HG03520 (cell line): ENCODE data around the gene CATSPER3.
"Not testable (repeated sequence)": the region's sequence is repeated elsewhere in the genome, so short reads cannot be mapped to it uniquely, and the experiment has no call there.

Experiments used
- ATAC-seq: cut with Tn5 transposase; IDR thresholded peaks from one replicate; pipeline ENCODE4 v1.9.1; 2021; ENCODE audit warnings: mild to moderate bottlenecking, moderate library complexity; ENCODE audit not compliant: unreplicated experiment

CATSPER3 gene

GRCh38 chr5:134969166-134969565, 1.5 kb downstream of the CATSPER3 start:
- no peak for ATAC-seq

GRCh38 chr5:134975078-134975715, 7.5 kb downstream of the CATSPER3 start:
- ATAC-seq, result no peak

DNA sequence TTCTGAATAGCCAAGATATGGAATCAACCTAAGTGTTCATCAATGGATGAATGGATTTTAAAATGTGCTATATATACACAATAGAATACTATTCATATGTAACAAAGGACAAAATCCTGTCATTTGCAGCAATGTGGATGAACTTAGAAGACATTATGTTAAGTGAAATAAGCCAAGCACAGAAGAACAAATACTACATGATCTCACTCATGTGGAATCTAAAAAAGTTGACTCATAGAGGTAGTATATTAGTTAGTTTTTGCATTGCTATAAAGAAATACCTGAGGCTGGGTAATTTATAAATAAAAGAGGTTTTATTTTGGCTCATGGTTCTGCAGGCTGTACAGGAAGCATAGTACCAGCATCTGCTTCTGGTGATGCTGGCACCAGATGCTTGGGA, 8.1 kb downstream of the CATSPER3 start:
- no peak for ATAC-seq

DNA sequence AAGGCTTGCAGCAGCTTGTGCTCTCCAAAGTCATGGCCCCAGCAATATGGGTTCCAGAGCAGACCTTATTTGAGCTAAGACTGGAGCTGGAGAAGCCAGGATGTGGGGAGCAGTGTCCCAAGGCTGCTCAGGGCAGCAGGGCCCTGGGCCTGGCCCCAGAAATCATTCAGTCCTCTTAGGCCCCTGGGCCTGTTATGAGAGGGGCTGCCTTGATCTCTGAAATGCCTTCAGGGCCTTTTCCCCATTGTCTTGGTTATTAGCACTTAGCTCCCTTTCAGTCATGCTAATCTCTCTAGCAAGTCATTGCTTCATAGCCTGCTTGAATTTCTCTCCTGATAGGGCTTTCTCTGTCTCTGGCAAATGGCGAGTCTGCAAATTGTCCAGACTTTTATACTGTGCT, 9.1 kb downstream of the CATSPER3 start:
- no peak for ATAC-seq

DNA sequence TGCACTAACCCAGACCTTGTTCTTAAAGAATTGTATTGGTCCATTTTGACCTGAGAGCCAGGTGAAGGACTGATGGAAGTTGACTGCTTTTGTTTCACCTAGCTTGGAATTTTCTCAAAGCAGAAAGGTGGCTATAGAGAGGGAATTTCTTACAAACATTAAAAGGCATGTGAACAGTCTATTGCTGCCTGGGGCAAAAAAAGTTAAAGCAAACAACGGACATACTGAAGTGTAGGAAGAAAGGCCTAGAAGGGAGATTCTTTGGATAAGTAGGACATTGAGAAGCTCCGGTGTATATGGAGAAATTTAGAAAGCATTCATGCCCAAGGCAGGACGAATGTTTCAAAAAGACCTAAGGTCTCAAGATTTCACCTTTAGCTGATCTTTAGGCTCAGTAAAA, 11.7 kb downstream of the CATSPER3 start:
- no peak for ATAC-seq

DNA sequence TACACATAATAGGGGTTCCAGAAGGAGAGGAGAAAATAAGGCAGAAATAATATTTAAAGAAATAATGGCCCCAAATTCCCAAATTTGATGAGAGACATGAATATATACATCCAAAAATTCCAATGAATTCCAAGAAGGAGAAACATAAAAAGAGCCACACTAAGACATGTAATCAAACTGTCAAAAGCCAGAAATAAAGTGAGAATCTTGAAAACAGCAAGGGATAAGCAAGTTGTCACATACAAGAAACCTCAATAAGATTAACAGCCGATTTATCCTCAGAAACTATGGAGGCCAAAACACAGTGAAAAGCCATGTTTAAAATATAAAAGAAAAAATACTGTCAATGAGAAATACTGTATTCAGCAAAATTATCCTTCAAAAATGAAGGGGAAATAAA, 14.5 kb downstream of the CATSPER3 start:
- no peak for ATAC-seq

DNA sequence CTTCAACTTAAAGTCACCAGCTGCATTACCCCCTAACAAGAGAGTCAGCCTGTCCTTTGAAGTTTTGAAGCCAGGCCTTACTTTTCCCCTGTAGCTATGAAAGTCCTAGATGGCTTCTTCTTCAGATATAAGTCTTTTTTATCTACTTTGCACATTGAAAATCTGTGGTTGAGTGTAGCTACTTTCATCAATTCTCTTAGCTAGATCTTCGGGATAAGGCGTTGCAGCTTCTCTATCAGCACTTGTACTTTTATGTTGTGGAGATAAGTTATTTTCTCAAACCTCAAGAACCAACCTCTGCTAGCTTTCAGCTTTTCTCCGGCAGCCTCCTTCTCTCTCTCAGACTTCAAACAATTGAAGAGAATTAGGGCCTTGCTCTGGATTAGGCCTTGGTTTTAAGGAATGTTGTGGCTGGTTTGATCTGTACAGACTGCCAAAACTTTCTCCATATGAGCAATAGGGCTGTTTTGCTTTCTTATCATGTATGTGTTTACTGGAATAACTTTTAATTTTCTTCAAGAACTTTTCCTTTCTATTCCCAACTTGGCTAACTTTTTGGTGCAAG, 21.6 kb downstream of the CATSPER3 start:
- ATAC-seq, result no peak

DNA sequence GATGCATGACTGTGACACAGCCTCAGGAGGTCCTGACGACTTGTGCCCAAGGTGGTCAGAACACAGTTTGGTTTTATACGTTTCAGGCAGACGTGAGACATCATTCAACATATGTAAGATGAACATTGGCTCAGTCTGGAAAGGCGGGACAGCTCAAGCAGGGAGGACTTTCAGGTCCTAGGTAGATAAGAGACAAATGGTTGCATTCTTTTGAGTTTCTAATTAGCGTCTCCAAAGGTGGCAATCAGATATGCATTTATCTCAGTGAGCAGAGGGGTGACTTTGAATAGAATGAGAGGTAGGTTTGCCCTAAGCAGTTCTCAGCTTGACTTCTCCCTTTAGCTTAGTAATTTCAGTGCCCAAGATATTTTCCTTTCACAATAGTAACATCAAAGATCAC, 22.5 kb downstream of the CATSPER3 start:
- ATAC-seq, result not testable (repeated sequence)

DNA sequence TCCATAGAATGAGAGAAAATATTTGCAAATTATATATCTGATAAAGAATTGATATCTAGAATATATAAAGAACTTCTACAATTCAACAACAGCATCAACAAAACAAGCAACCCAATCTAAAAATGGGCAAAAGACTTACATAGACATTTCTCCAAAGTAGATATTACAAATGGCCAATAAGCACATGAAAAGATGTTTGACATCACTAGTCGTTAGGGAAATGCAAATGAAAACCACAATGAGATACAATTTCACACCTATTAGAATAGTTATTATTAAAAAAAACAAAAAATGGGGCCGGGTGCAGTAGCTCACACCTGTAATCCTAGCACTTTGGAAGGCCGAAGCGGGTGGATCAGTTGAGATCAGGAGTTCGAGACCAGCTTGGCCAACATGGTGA, 24.4 kb downstream of the CATSPER3 start:
- no peak for ATAC-seq

DNA sequence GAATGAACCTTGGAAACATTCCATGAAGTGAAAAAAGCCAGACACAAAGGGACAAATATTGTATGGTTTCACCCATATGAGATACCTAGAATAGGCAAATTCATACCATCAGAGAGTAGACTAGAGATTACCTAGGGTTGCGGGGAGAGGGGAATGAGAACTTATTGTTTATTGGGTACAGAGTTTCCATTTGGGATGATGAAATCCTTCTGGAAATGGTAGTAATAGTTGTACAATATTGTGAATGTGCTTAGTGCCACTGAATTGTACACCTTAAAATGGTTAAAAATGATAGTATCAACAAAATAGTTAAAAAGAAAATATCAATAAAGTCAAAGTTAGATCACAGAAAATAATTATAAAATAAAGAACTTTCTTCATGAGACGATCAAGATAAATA, 25.5 kb downstream of the CATSPER3 start:
- ATAC-seq, result no peak

DNA sequence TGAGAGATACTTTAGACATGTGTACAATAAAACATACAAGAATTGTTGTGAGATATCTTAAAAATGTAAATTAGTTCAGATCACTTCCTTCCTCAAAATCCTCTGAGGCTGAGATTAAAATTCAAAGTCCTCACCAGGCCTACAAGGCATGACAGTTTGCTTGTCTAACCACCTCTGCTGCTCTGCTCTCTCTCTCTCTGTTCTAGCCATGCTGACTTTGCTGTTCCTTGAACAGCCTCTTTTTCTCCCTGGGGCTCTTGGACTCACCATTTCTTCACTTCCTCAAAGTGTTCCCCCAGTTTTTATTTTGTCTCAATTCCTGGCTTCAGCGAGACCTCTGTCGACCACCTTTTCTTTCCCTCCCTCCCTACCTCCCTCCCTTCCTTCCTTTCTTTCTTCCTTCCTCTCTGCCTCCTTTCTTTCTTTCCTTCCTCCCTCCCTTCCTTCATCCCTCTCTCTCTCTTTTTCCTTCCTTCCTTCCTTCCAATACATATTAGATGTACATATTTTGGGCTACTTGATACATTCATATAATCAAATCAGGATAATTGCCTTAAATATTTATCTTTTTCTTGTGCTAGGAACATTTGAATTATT, 27.0 kb downstream of the CATSPER3 start:
- no peak for ATAC-seq

DNA sequence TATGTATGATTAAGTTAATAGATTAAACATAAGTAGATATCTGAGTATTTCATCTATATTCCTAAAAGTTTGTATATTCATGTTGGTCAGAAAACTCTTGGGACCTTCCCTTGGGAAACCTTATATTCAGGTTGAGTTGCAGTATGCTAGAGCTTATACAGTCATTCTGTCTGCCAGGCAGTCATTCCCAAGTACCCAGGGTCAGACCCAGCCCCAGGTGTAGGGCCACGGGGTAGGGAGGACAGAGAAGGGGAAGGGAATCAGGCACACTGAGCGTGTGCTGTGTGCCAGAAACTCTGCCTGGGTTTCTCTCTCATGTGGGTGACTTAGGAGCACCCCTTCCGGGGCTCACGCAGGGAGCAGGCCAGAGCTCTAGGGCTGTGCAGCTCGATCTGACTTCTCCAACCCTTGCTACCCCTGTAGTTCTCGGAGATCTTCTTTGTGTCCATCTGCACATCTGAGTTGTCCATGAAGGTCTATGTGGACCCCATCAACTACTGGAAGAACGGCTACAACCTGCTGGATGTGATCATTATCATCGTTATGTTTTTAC, 28.2 kb downstream of the CATSPER3 start:
- ATAC-seq, result no peak

DNA sequence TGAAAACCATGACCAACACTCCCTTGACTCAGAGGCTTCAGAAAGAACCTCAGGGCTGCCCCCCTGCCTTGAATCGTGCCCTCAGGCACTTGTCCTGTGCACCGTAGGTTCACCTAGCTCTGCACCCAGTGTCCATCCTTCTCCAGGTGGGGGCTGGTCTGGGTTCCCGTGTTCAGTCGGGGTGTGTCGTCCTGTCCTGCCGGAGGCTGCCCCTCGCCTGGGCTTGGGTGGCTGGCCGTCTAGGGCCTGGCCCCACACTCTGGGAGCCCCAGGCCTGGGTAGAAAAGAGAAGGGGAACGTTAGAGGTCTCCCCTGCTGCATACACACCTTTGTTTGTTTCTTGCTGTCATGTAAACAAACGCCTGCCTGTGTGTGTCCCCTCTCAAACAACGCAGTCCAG, 29.3 kb downstream of the CATSPER3 start:
- ATAC-seq, result no peak

DNA sequence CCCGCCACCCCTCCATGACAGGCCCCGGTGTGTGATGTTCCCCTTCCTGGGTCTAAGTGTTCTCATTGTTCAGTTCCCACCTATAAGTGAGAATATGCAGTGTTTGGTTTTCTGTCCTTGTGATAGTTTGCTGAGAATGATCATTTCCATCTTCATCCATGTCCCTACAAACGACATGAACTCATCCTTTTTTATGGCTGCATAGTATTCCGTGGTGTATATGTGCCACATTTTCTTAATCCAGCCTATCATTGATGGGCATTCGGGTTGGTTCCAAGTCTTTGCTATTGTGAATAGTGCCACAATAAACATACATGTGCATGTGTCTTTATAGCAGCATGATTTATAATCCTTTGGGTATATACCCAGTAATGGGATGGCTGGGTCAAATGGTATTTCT, 30.4 kb downstream of the CATSPER3 start:
- not testable (repeated sequence) for ATAC-seq

GRCh38 chr5:135004376-135004775, 36.7 kb downstream of the CATSPER3 start:
- no peak for ATAC-seq

DNA sequence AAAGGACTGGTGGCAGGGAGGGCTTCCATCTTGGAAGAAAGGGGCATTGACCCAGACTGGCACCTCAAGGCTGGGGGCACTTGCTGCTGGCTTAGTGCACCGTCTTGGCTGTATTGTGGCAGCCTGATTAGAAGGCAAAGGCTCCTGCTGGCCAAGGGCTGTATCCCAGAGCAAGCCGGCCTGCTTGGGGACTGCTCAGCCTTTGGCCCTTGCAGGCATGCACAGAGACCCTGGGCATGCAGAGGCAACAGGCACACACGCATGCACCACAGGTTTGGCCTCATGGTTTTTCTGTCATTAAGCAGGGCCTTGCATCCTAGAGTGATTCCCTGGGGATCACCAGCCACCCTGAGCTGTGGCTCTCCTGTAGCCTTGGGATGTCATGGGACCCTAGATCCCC, 37.4 kb downstream of the CATSPER3 start:
- no peak for ATAC-seq

GRCh38 chr5:135007305-135007704, 39.6 kb downstream of the CATSPER3 start:
- no peak for ATAC-seq

- no peak for ATAC-seq
Observed at GRCh38 chr5:135007749-135008363, 40.1 kb downstream of the CATSPER3 start.

DNA sequence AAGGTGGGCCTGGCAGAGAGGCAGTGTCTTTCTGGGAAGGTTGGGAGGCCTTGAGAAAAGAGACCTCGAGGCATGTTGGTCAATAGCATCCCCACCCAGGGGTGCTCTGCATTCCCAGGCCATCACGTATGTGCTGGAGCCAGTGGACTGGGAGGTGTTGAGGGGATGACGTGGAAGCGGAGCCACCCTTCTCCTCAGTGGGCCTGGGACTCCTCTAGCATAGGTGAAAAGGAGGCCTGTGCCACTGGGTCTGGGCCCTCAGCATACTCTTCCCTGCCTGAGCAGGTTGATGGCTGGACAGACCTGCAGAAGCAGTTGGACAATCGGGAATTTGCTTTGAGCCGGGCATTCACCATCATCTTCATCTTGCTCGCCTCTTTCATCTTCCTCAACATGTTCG, 40.8 kb downstream of the CATSPER3 start:
- no peak for ATAC-seq

DNA sequence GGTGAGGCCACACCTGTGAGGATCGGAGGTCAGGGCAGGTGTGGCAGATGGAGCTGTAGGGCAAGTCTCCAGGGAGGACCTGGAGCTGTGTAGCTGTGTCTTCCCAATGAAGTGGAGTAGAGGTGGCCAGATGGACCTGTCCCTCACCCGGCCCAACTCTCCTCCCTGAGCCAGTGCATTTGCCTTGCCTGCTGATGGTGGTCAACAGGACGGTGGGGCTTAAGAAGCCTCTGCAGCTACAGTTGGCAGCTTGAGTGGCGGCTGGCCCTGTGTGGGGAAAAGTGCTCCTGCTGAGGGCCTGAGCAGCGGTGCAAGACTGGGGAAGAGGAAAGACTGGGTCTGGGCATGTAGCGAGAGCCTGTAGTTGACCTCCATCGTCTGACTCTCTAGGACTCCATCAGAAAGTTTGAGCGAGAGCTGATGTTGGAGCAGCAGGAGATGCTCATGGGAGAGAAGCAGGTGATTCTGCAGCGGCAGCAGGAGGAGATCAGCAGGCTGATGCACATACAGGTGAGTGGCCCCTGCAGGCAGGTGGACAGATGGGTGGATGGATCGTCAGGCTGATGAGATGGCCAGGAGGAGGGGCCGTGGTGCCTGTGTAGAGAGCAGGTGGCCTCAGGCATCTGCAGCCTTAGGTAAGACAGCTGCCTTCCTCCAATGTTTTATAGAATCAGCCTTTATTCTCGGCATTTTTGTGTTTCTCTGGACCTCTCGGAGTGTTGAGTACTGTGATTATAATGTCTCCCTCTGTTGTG, 41.5 kb downstream of the CATSPER3 start:
- ATAC-seq, result no peak
